Activated T-helper 9 cell treated with anti-CD3 and anti-CD28 coated beads, Interleukin-2, amount 50 U/mL, for 16 hours (primary cell): ENCODE data around the gene CENPP.
"Not testable (repeated sequence)": the region's sequence is repeated elsewhere in the genome, so short reads cannot be mapped to it uniquely, and the experiment has no call there.

Source experiments
- DNase-seq: peaks from one replicate; pipeline ENCODE4 v3.0.0-alpha.2; 2020; ENCODE audit warnings: low read depth

CENPP gene

DNA sequence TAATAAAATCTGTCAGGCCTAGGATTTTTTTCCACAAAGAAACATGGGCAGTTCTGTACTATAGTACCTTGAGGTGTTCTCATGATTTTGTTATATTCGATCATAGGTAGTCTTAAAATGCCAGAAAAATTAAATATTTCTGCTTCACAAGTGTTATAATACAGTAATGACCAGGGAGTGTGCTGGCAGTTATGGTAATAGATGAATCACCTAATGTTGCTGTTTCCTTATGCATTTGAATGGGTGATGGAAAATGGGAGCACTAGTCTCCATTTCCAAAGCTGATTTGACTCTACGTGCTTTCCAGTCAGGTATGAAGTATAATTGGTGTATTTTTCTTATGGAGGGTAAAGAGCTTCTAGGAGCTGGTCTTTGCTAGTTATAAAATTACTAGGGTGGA, 54.9 kb downstream of the CENPP start:
- DNase-seq = no peak

DNA sequence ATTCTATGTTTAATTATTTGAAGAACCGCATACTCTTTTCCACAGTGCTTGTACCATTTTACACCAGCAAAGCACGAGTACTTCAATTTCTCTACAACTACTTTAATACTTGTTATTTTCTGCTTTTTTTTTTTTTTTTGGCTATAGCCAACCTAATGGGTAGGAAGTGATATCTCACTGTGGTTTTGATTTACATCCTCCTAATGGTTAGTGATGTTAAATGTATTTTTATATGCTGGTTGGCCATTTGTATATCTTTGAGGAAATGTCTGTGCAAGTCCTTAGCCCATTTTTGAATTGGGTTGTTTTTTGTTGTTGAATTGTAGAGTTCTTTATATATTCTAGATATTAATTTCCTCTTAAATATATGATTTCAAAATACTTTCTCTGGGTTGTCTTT, 56.0 kb downstream of the CENPP start:
- no peak for DNase-seq

DNA sequence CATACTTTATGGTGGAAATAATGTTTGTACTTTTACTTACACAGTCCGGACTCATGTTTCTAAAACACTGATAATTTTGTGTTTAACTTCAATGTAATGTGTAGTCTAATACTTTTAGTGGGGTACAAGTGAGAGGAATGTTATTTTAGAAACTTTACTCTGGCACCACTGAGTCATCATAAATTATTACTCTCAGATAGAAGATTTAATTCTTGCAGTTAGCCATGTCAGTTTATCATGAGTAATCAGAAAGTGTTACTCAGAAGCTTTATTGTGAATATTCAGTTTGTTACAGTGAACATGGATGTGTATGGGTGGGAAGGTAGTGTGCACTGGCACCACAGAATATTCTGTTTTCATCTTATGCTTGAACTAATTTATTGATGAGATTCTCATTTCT, 58.6 kb downstream of the CENPP start:
- DNase-seq = no peak

DNA sequence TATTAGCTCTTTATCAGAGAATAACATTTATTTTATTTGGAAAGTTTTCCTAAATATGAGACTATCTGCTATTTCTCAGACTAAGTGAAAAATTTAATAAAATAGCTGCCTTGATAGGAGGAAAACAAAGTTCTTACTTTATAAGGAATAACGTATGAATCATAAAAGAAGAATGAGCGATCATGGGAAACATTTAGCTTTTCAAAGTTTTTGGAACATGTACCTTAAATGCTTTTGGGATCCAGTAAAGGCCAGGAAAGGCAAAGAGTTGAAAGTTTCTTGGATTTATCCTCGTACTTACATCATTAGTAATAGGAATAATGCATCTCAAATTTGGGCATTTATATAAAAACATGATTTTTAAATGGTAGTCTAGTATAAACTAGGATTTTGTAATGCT, 59.2 kb downstream of the CENPP start:
- no peak for DNase-seq

DNA sequence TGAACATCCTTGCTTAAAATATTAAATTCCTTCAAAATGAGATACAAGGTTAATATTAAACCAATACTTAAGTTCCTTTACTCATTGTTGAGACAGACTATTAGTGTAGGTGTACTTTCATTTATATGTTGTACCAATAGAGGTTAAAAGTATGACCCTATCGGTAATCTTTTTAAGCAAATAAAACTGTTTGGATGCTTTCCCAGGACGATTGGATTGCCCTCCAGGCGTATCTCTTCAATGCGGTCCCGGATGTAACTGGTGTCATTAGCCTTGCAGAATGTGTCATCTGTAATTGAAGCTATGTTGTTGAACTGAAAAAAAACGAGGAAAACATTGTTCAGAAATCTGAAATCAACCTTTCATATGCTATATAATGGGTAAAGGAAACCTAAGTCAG, 59.7 kb downstream of the CENPP start:
- no peak for DNase-seq

DNA sequence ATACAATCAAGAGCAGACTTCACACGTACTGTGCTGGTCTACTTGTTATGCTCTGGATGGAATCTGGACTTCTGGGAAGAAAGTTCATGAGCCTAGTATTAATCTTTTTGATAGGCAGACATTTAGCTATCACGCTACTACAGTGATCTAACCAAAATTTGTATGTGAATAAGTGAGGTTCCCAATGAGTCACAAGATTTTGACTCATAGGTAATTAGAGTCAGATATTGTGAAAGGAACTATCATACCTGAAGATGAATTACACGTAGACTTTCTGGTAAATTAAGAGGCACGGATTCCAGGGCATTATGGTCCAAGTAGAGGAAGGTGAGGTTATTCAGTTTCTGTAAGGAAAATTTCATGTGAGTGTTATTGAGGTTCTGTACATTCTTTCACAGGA, 60.2 kb downstream of the CENPP start:
- no peak for DNase-seq

DNA sequence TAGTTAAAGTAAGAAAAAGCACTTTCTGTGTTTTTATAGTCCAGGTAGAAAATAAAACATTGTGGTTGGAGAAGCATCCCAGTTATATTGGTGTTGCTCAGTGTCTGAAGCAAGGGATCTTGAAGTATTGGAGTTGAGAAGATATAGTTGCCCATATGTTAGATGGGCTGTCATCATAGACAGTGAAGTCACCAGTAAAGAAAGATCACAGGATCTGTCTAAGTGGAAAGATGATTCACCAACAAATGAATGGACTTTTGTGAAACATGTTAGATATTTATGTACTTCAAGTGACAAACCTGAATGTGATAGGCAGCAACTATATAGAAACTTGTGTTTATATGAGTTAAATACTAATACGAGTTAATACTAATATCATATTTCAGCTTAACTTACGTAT, 66.9 kb downstream of the CENPP start:
- no peak for DNase-seq

DNA sequence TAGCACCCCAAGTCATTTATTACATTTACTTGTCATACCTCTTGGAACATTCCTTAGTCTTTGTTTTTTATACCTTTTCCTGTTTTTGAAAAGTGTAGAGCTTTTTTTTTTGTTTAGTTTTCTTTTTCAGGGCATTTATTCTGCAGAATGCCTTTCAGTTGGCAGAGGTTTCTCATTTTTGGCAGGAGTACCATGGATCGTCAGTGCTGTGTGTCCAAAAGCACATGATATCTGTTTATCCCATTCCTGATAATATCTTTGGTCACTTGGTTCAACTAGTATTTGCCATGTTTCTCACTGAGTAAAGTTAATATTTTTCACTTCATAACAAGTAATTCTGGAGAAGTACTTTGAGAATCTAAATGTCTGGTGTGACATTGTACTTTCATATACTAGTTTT, 67.9 kb downstream of the CENPP start:
- no peak for DNase-seq

DNA sequence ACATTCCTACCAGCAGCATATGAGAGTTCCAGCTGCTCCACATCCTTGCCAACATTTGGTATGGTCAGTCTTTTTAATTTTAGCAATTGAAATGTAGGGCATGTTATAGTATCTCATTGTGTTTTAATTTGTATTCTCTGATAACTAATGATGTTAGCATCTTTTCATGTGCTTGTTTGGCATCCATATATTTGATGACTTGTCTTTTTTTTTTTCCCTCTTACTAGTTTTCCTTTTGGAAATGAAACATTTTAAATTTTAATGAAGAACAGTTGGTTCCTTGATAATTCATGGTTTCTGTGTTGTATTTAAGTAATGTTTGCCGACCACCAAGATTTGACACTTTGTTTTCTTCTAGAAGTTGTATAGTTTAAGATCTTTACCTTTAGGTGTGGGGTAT, 69.9 kb downstream of the CENPP start:
- DNase-seq = no peak

DNA sequence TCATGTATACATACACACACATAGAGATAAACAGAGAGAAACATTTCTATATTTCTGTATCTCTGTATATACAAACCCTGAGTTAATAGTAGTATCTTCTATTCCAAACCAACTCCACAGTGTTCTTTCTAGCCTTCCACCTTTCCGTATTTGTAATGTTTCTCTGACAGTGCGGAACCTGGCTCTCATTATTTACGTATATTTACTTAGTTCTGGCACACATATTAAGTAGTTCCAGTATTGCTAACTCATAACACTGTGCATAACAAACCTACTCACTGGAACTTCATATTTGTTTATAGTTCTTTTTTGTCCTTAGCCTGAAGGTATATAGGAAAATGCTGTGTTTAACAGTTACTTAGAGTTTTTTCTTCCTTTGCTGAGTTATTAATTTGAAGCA, 72.1 kb downstream of the CENPP start:
- no peak for DNase-seq

DNA sequence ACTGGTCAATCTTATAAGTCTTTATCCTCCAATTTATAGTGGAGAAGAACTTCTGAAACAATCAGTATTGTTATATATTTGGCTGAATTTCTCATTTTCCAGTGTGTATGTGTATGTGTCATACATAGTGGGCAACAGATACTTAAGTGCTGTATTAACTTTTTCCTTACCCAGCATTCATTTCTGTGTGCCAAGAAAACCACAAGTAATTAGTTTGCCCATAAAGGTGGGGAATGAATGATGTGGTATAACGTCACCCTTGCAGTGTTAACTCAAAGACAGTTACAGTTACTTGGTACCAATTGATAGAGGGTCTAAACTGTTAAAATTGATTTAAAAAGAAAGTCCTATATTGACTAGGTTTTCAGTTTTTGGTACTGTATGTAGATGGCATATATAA, 76.6 kb downstream of the CENPP start:
- no peak for DNase-seq

DNA sequence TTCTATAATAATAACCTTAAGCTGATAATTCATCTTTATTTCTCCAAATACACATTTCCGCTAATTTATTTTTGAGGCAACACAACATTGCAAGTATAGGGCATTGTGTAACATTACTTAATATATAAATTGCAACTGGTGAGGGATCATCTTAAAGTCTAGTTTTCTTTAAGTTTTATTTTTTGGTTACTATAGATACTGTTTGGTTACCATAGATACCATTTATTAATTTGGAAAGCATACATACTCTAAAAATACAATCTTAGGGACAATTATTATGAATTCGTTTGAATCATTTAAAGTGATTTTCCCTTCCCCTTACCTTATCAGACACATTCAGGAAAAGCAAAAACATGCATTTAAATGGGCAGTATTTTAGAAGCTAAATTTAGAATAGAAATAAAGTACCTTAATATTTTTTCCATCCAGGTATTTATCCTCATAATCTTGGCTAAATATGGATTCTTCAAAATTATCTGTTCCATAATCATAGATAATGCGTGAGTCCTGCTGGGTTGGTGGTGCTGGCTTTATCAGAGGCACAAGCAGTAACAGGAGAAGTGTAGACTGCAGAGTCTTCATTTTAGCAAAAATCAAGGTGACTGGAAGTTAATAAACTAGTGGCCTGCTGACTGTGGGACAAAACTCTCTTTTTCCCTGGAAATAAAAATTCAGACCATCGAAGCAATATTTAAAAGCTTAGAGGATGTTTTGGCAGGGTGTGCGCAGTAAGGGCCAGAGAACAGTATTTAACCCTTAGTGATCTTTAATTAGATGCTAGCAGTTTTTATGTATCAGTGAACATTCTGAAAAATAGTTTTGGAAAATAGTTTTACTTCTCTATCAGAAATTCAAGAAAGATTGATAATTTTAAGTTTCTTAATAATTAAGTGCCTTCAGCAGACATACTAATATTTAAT, 77.3 kb downstream of the CENPP start:
- no peak for DNase-seq

DNA sequence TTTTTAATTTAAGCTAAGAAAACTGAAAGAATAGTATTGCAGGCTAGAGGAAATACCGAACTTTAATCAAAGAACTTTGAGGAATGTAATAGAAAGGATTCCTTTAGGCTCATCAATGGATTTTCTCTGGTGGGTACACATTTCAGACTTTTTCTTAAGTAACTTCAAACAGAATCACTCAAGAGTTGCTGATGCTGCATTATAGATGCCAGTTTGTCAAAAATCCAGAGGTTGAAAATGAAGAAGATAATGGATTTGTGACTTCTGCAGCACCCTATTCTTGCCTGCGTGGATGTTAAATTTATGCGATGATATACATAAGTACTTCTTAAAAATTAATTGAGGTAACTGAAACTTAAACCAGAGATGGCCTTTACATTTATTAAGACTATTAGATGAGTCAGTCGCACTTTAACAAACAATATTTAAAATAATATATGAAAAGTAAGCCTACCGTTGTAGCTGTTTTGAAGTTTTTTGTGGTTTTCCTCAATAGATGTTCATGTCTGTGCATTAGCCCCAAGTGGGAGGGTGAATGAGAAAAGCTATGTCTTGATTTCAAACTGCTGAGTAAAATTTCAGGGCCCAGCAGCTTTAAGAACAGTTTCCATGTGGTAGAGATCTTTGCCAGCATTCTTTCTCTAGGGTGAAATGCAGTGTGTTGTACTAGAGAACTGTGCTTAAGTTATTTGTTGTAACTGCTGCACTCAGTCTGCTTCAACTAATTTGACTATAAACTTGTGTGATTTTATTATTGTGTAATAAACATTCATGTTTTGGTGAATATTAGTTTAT, 78.5 kb downstream of the CENPP start, which contains the start of gene OGN:
TSS of gene OGN (minus strand) at position 537 of the 795 bp plus-strand sequence. CDS start 1,171 bp downstream, outside the sequence.
- DNase-seq = no peak

DNA sequence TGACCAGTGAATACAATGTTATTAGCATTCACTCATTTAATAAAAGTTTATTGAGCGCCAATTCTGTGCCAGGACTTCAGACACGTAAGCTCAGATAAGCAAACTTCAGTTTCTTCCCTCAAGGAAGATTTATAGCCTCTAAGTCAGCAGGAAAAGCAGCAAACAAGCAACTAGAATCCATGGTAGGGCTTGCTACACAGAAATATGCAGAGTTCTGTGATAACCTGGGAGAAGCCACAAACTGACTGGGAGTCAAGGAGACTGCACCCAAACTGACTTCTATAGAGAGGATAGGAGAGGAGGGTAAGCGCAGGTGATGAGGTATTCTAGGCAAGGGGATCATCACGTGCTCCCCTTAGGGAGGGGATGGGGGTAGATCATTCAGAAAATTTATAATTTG, 80.1 kb downstream of the CENPP start:
- no peak for DNase-seq

DNA sequence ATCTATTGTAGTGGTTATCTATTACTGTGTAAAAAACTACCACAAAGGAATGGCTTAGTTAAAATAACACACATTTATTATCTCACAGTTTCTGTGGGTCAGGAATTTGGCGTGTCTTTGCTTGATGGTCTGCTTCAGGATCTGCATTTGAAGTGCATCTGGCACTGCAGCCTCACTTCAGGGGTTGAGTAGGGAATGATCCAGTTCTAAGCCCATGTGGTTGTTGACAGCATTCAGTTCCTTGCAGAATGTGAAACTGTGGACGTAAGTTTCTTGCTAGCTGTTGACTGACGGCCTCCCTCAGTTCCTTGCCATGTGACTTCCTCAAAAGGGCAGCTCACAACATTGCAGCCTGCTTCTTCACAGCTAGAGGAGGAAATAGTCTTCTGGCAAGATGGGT, 80.7 kb downstream of the CENPP start:
- no peak for DNase-seq

DNA sequence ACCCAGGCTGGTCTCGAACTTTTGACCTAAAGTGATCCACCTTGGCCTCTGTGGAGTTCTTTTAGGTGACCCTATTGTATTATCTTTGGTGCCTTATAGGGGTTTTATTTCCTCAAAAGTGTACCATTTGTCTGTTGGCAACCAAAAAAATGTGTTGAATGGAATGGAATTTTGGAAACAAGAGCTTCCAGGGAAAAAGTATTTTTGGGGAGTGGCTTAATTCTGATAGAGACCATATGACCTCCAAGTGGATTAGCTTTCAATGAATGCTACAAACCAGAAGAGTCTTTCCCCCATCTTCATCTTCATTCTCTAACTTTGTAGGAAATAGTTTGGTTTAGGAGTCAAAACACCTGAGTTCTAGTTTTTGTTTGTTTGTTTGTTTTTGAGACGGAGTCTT, 82.1 kb downstream of the CENPP start:
- DNase-seq = no peak

DNA sequence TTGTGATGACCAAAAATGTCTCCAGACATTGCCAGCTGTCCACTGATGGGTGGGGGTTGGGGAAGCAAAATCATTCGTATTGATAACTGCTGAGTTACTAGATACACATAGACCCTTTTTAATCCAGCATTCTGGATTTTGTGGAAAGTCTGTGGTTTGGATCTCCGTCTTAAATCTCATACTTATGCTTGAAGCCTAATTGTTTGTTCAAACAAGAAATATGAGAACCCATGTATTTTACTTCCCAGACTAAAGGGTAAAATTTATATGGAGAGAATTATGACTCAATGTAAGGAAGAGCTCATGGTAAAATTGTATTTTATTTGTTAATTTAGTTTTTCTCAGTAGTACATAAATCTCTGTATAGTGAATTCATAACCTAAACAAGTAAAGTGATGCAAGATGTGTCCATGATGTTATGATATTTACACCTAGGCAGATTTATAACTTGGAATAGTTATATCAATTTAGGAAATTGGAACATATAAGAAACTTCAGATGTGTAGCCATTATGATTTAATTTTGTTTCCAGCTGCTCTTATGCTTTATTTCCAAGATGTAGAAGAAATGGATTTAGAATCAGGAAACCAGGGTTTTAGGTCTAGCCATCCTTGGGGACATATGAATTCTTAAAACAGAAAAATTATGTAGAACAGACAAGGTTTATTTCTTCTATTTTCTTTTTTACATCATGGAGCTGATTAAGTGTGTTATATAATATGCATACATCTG, 83.2 kb downstream of the CENPP start:
- no peak for DNase-seq

DNA sequence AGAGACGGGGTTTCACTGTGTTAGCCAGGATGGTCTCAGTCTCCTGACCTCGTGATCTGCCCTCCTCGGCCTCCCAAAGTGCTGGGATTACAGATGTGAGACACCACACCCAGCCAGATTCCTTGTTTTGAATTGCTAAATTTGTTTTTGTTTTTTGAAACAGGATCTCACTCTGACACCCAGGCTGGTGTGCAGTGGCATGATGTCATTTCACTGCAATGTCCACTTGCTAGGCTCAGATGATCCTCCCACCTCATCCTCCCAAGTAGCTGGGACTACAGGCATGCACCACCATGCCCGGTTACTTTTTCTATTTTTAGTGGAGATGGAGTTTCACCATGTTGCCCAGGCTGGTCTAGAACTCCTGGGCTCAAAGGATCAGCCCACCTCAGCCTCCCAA, 85.4 kb downstream of the CENPP start:
- not testable (repeated sequence) for DNase-seq

DNA sequence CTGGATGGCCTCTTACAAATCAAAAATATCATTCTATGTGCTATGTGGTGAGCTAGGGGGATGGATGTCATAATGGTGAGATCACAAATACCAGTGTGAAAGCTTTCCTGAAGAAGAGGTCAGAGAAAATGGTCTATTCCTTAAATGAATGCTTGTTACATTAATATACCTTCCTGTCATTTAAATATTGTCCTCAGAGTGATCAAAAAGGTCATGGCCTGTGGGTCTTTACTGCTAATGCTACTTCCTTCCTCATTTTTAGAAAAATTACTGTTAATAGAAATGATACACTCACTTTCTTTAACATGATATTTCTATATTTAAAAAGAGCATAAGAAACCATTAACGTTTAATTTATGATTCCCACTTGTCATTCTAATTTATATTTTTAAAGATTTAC, 88.8 kb downstream of the CENPP start:
- DNase-seq = no peak

DNA sequence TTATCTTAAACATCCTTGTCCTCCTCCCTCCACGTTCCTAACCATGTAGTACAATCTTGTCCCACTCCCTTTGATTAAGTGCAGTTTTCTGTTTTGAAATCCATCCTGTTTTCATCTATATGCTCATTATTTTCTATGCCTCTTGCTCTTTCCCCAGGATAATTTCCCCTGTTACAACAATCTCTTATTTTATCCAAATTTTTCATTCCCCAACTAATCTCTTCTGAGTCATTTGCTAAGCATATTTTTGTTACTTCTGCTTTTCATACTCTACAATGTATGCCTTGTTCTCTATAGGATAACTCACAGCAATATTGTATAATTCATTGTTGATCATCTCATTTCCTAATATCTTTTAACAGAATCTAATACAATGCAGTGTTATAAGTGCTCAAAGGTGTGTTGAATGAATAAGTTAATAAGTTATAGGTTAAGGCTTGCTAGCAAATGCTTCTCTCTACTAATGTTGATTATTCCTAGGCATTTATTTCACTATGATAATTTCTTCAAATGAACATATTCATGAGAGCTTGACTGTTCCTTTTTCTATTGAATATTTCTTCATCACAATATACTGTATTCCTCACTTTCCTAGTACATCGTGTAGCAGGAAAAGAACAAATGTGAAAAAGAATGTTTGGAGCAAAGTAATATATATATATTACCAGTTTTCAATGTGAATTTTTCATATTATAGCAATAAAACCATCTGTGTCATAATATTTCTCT, 97.0 kb downstream of the CENPP start:
- DNase-seq = no peak

DNA sequence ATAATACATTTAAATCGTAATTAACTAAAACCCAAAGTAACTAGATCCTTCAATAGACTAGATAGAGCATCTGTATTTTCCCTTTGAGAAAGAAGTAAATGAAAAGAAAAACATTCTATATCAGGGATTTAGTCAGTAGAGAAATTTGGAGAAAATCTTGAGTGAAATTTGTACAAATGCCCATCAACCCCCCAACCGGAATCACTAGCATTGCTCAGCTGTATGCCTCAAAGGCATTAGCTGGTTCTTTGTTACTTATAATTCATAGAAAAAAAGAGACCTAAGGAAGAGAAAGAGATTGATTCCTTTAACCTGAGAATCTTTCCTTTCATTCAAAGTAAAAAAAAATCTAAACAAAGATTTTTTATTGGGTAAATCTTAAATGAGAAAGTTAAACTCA, 97.9 kb downstream of the CENPP start:
- no peak for DNase-seq

DNA sequence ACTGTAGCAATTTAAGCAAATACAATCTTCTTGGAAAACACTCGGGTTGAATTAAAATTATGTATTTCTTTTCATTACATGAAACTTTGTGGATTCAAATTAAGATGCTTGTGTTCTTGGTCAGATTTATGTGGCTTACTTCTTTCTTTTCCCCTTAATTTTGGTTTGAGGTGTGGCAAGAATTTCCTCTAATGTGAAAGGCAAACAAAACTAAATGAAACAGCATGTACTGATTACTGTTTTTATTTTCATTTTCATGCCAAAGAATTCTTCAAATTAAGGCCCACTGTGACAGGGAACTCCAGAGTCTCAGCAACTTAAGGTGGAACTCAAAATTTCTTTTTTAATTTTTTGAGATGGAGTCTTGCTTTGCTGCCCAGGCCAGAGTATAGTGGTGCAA, 98.6 kb downstream of the CENPP start, which contains the start of gene OMD:
TSS of gene OMD (minus strand) at position 132 of the 400 bp plus-strand sequence. CDS start 6,913 bp downstream, outside the sequence.
- DNase-seq = no peak
